HG02981 (cell line): ENCODE measurements around the gene GTSF1L.

Experiments
- ATAC-seq: cut with Tn5 transposase; IDR thresholded peaks from one replicate; pipeline ENCODE4 v1.9.1; 2021; ENCODE audit warnings: mild to moderate bottlenecking, moderate library complexity; ENCODE audit not compliant: unreplicated experiment

The GTSF1L gene

GRCh38 chr20:43716757-43717615, 9.8 kb downstream of the GTSF1L start:
- ATAC-seq: no peak

GRCh38 chr20:43716123-43716522, 10.7 kb downstream of the GTSF1L start:
- ATAC-seq: no peak

- no peak for ATAC-seq
Measured at GRCh38 chr20:43715511-43715910, 11.3 kb downstream of the GTSF1L start.

GRCh38 chr20:43715044-43715443, 11.8 kb downstream of the GTSF1L start:
- no peak for ATAC-seq

GRCh38 chr20:43711098-43711654, 15.6 kb downstream of the GTSF1L start:
- peak; percentile 17 for ATAC-seq

GRCh38 chr20:43710370-43711044, 16.3 kb downstream of the GTSF1L start:
- ATAC-seq: peak; percentile 42

GRCh38 chr20:43702502-43702901, 24.3 kb downstream of the GTSF1L start:
- ATAC-seq: no peak

GRCh38 chr20:43700627-43701026, 26.2 kb downstream of the GTSF1L start:
- no peak for ATAC-seq

- no peak for ATAC-seq
Measured at GRCh38 chr20:43699941-43700565, 26.7 kb downstream of the GTSF1L start.

- ATAC-seq: no peak
Measured at GRCh38 chr20:43695571-43695970, 31.2 kb downstream of the GTSF1L start.

- no peak for ATAC-seq
Measured at GRCh38 chr20:43694763-43695162, 32.0 kb downstream of the GTSF1L start.

- ATAC-seq: no peak
Measured at GRCh38 chr20:43691928-43692524, 34.8 kb downstream of the GTSF1L start.

- ATAC-seq: no peak
Measured at GRCh38 chr20:43690943-43691598, 35.7 kb downstream of the GTSF1L start.

GRCh38 chr20:43689165-43689564, 37.6 kb downstream of the GTSF1L start:
- no peak for ATAC-seq

GRCh38 chr20:43686820-43687219, 40.0 kb downstream of the GTSF1L start:
- ATAC-seq: no peak

GRCh38 chr20:43682446-43682845, 44.4 kb downstream of the GTSF1L start:
- ATAC-seq: peak; percentile 20

GRCh38 chr20:43681991-43682410, 44.8 kb downstream of the GTSF1L start:
- ATAC-seq: peak; percentile 92

GRCh38 chr20:43681468-43681942, 45.3 kb downstream of the GTSF1L start:
- ATAC-seq: peak; percentile 24

GRCh38 chr20:43680981-43681380, 45.8 kb downstream of the GTSF1L start:
- no peak for ATAC-seq

- no peak for ATAC-seq
Measured at GRCh38 chr20:43676368-43676767, 50.4 kb downstream of the GTSF1L start.
